T47D (cell line): Measurements from ENCODE around the gene PDE6H.
A peak's percentile ranks its signal among the peaks of the same experiment; 100 is the strongest.

Experiments
- DNase-seq, 2 experiments: peaks; one replicate each; pipeline versions ENCODE4 v3.0.0 to v3.0.0-alpha.2; 2011 to 2012; ENCODE audit warnings: low read depth in 1 of 2, low spot score in 1 of 2
- JUND ChIP-seq: IDR thresholded peaks from 2 replicates; pipeline ENCODE4 v1.6.1; 2012; ENCODE audit warnings: low read depth
- in situ Hi-C: cut with HindIII; loops from 2 replicates; pipeline ENCODE4 v1.10.0; 2016; ENCODE audit warnings: low sequenced_read_pairs, low pct_unique_long_range_greater_than_20kb

Gene PDE6H

DNA sequence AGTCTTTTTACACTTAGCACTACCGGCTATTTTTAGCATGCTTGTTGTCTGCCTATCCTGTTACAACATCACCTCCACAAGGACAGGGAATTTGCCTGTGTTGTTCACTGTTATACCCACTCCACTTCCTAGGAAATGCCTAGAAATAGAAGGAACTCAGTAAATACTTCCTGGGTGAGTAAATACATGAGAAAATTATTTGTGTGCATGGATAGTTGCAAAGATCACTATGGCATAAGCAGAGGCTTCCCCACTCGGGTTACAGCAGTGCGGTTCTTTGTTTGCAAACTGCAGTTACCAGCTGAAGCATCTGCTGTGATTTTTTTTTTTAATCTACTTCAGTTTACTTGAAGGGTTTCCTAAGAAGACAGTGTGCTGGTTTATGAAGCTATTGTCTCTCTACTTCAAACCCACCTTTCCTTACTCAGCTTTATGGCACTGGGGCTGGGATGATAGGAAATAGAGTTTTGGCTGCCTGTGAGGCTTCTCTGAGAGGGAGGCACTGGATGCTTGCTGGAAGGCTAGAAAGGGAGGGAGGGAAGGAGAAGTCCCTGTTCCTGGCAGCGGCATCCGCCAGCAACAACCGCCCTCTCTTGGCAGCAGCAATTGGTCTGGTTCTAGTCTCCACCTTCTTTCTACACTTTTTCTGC lies 29.0 kb downstream of the PDE6H start:
- in situ Hi-C loops = no loop called here
- DNase-seq = peak in 1 of 2 experiments; percentile 42
- TF ChIP-seq JUND = no peak

DNA sequence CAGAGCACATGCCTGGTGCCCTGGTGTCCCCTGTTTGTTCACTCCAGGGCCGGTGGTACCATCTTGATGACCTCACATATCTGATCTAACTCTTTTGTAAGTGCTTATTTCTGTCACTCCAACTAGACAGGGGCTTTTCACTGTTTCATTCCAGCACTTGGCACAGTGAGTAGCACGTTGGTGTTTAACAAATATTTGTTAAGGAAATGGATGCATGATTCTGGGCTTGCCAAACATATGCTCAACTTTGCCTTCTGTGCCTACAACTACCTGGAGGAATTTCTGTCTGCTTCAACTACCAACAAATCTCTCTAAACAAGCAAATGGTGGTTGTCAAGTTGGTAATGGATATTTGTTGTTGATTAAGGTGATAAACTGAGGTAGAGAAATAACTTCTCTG lies 31.6 kb downstream of the PDE6H start:
- DNase-seq = peak in 1 of 2 experiments; percentile 86
- in situ Hi-C loops = no loop called here
- TF ChIP-seq JUND = no peak

DNA sequence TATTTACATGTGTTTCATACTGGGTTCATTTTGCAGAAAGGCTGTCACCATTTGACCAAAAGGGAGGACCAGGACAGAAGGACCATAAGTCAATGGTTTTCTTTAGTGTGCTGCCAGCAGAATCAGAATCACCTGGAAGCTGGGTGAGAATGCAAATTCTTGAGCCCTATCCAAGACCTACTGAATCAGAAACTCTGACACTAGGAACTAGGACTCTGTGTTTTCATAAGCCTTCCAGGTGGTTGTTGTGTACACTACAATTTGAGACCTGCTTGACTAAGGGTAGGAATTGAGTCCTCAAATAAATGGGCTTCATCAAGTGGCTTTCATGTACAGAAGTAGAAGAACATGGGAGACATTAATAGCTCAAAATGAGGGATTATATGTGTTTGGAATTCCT lies 32.2 kb downstream of the PDE6H start:
- TF ChIP-seq JUND = no peak
- peak in 1 of 2 experiments; percentile 55 for DNase-seq
- in situ Hi-C loops = no loop called here

DNA sequence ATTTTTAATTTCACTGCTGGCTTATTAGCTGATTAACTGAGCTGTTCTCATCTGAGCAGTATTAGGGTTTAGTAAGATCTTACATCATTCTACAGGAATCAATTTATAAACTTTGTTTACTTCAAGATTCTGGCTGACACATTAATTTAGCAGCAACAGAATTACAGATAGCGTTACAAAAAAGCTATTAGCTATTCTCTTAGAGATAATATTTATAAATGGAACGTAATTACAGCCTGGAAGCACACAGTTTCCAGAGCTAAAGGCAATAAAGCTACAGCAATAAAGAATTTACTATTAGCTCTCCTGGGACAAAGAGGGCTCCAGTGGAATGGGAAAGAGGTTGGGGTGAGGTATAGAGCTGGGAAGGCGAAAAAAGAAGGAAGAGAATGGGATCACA lies 34.7 kb downstream of the PDE6H start:
- no peak for DNase-seq
- no peak for TF ChIP-seq JUND
- in situ Hi-C loops = no loop called here

- in situ Hi-C loops = no loop called here
- peak in 1 of 2 experiments; percentile 14 for DNase-seq
- TF ChIP-seq JUND = no peak
These were observed 38.3 kb downstream of the PDE6H start for GRCh38 chr12:15011162-15011561.

- in situ Hi-C loops = no loop called here
- DNase-seq = no peak
- TF ChIP-seq JUND = no peak
These were observed 40.9 kb downstream of the PDE6H start for GRCh38 chr12:15013634-15014179.

DNA sequence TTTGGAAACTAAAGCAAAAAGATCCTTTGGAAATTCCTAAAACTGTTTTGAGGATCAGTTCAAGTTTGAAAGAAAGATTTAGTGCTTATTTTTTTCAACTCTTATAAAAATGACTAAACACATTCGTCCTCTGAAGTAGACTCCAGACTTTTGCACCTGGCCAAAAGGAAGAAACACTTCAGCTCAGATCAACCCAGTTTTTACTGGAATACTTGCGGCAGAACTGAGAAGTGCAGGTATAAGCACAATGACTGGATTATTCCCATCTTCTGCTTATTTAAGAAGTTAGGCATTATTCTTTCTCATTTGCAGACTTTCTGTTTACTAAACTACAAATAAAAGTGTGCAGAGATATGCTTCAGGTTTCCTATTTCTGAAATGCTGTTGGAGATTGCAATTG lies 41.9 kb downstream of the PDE6H start:
- in situ Hi-C loops = no loop called here
- no peak for TF ChIP-seq JUND
- DNase-seq = no peak

GRCh38 chr12:15015121-15015520 lies 42.3 kb downstream of the PDE6H start:
- in situ Hi-C loops = no loop called here
- no peak for DNase-seq
- no peak for TF ChIP-seq JUND

- DNase-seq = no peak
- no peak for TF ChIP-seq JUND
- in situ Hi-C loops = no loop called here
These were observed 47.3 kb downstream of the PDE6H start for GRCh38 chr12:15020156-15020555.
